Kidney (tissue), 14 donors: ENCODE results near the gene DLAT. TPM values are rescaled to one million over a fixed set of nuclear protein-coding genes. Genes with fewer than 3 reads are reported as not detected.
"Not testable (repeated sequence)": the region's sequence is repeated elsewhere in the genome, so short reads cannot be mapped to it uniquely, and the experiment has no call there.

Experiments used
- DNase-seq, 5 donors: peaks; one replicate each; pipeline ENCODE4 v3.0.0-alpha.2; 2013 to 2020
- FAIRE-seq: peaks from 2 replicates; lab custom pipeline; 2012; peaks lifted over from hg19 to GRCh38; lab: Jason Lieb, UNC
- H3K27ac ChIP-seq, 2 donors: one replicate each; pipeline ENCODE4 v1.7.0; 2013; ENCODE audit warnings: low read depth in 2 of 2, low read length in 2 of 2, inconsistent platforms in 1 of 2
- H3K27me3 ChIP-seq: one replicate; pipeline ENCODE4 v1.7.1; 2013; ENCODE audit warnings: low read length, inconsistent platforms; ENCODE audit not compliant: control insufficient read depth, insufficient read depth
- H3K36me3 ChIP-seq, 3 donors: one replicate each; pipeline versions ENCODE4 v1.7.0 to v1.7.1; 2013; ENCODE audit warnings: low read length in 3 of 3, control low read depth in 1 of 3, inconsistent platforms in 1 of 3; ENCODE audit not compliant: insufficient read depth in 3 of 3, control insufficient read depth in 2 of 3
- H3K4me1 ChIP-seq, 3 donors: one replicate each; pipeline versions ENCODE4 v1.7.0 to v1.7.1; 2013; ENCODE audit warnings: low read length in 3 of 3, inconsistent platforms in 1 of 3, low read depth in 1 of 3; ENCODE audit not compliant: control insufficient read depth in 2 of 3, insufficient read depth in 2 of 3
- H3K4me3 ChIP-seq, 3 donors: one replicate each; pipeline versions ENCODE4 v1.7.0 to v1.8.1; 2013; ENCODE audit warnings: low read length in 3 of 3, control low read depth in 1 of 3, inconsistent platforms in 1 of 3
- H3K9ac ChIP-seq, 3 donors: one replicate each; pipeline versions ENCODE4 v1.7.0 to v1.7.1; 2013; ENCODE audit warnings: low read length in 3 of 3, control low read depth in 1 of 3, inconsistent platforms in 1 of 3
- H3K9me3 ChIP-seq, 3 donors: one replicate each; pipeline versions ENCODE4 v1.7.0 to v1.7.1; 2013; ENCODE audit warnings: low read length in 3 of 3, control low read depth in 1 of 3, inconsistent platforms in 1 of 3; ENCODE audit not compliant: control insufficient read depth in 2 of 3, insufficient read depth in 1 of 3
- CTCF ChIP-seq: IDR thresholded peaks from 3 replicates; pipeline ENCODE4 v1.5.1; 2012; ENCODE audit warnings: mild to moderate bottlenecking, moderate library complexity, borderline replicate concordance; ENCODE audit not compliant: insufficient read depth; ENCODE audit errors: extremely low read depth
- intact Hi-C: fragments of 100-400 bp; cut with DNase I; formaldehyde crosslinking; loops from one replicate; pipeline ENCODE4 v1.11.1; 2022
- polyA plus RNA-seq: library from polyadenylated mRNA; stranded (reverse); fragments of 350-450 nt; fragmentation: Illumina TruSeq; extraction: RNeasy Lipid Tissue Mini Kit (QIAGEN cat#74804); gene quantifications from one replicate; pipeline ENCODE4 v1.2.3, GENCODE V29; 2014; ENCODE audit warnings: low read depth, low replicate concordance; ENCODE audit not compliant: insufficient read depth
- total RNA-seq: library from RNA; stranded (reverse); fragmentation: NEBNext Ultra II Directional; extraction: Animal tissue kit (Norgen Biotek cat#: 25700); gene quantifications from one replicate; pipeline ENCODE4 v1.2.1, GENCODE V29; 2021
- donor health status: control.
- donor health status: control.
- donor health status: control.
- donor health status: control.
- donor health status: control.
- donor health status: DM: yes; HTN: yes; CAD: no.
- donor health status: Normal renal cell carcinoma (clear cell type).

DLAT gene
- total and polyA plus RNA-seq, 2 donors from 2014 or later = 27.5 to 33.1 TPM

- DNase-seq = no peak
- Histone ChIP-seq H3K4me1 (no peaks in the 10 kb centered on the region), H3K9ac (no peak overlapping the region), H3K4me3 (no peak overlapping the region), H3K9me3 (no peaks in the 10 kb centered on the region), H3K27ac (no peak overlapping the region), H3K36me3 (peaks cover 0 to 30% (median 4%) of the 10 kb centered on the region in 3 donors), H3K27me3 (no peaks in the 10 kb centered on the region)
- FAIRE-seq = no peak
- TF ChIP-seq CTCF = no peak
- intact Hi-C loops = no loop called here
Observed at GRCh38 chr11:112002491-112003216, 22.6 kb upstream of the DLAT start.

GRCh38 chr11:112004389-112004788 is 20.8 kb upstream of the DLAT start:
- no peaks in the 10 kb centered on the region for H3K9me3 ChIP-seq
- DNase-seq (no peak), FAIRE-seq (no peak)
- H3K27me3 ChIP-seq = no peaks in the 10 kb centered on the region
- H3K4me1 ChIP-seq = no peaks in the 10 kb centered on the region
- peaks cover 0 to 21% (median 4%) of the 10 kb centered on the region in 3 donors for H3K36me3 ChIP-seq
- TF ChIP-seq CTCF = no peak
- H3K4me3 ChIP-seq = no peak overlapping the region
- H3K27ac ChIP-seq = no peak overlapping the region
- intact Hi-C loops = no loop called here
- no peak overlapping the region for H3K9ac ChIP-seq

- Histone ChIP-seq H3K4me1 (no peaks in the 10 kb centered on the region), H3K36me3 (peaks cover 0 to 20% (median 4%) of the 10 kb centered on the region in 3 donors), H3K27ac (no peak overlapping the region), H3K4me3 (no peak overlapping the region), H3K9ac (no peak overlapping the region), H3K9me3 (no peaks in the 10 kb centered on the region), H3K27me3 (no peaks in the 10 kb centered on the region)
- no peak for FAIRE-seq
- DNase-seq = no peak
- intact Hi-C loops = no loop called here
- no peak for TF ChIP-seq CTCF
Observed at GRCh38 chr11:112005422-112006094, 19.6 kb upstream of the DLAT start.

GRCh38 chr11:112006095-112006441 is 19.1 kb upstream of the DLAT start:
- FAIRE-seq, H3K9ac ChIP-seq, H3K4me3 ChIP-seq, H3K4me1 ChIP-seq, H3K27me3 ChIP-seq, intact Hi-C loops, H3K27ac ChIP-seq, H3K9me3 ChIP-seq, DNase-seq: not testable (repeated sequence)
- H3K36me3 ChIP-seq = peaks cover 0 to 14% (median 4%) of the 10 kb centered on the region in 3 donors

- H3K9me3 ChIP-seq, H3K27me3 ChIP-seq, FAIRE-seq, H3K9ac ChIP-seq, H3K27ac ChIP-seq, H3K4me3 ChIP-seq, DNase-seq, H3K4me1 ChIP-seq, intact Hi-C loops, H3K36me3 ChIP-seq: not testable (repeated sequence)
Observed at GRCh38 chr11:112011451-112011850, 13.8 kb upstream of the DLAT start.
